AG04450 (cell line): ENCODE results near the gene TNFAIP2. TPM values are rescaled to one million over a fixed set of nuclear protein-coding genes. Genes with fewer than 3 reads are reported as not detected.

Source experiments
- CTCF ChIA-PET: fragments of 300-600, 350-600 bp; formaldehyde crosslinking; extraction: SDS; loops from one replicate; lab custom pipeline; 2022; ENCODE audit warnings: antibody characterized with exemption, inconsistent platforms; lab: Charles Lee
- POLR2A ChIA-PET: fragments of 350-600 bp; formaldehyde crosslinking; extraction: SDS; loops from one replicate; lab custom pipeline; 2021; ENCODE audit warnings: antibody characterized with exemption, inconsistent platforms; lab: Yijun Ruan, JAX
- DNase-seq: peaks from one replicate; pipeline ENCODE4 v3.0.0-alpha.2; 2011; ENCODE audit warnings: low read depth, low spot score
- H3K27ac ChIP-seq: one replicate; pipeline ENCODE4 v1.5.1; 2012; ENCODE audit warnings: low read depth, low read length, control low read depth
- H3K27me3 ChIP-seq: one replicate; pipeline ENCODE4 v1.6.0; 2012; ENCODE audit warnings: low read length; ENCODE audit not compliant: control insufficient read depth, insufficient read depth
- H3K4me3 ChIP-seq: 2 replicates; pipeline ENCODE4 v1.5.1; 2011; ENCODE audit warnings: mild to moderate bottlenecking, low read depth, low read length, control low read depth
- H3K9me3 ChIP-seq: 2 replicates; pipeline ENCODE4 v1.5.1; 2012; ENCODE audit warnings: low read length; ENCODE audit not compliant: control insufficient read depth, insufficient read depth
- CTCF ChIP-seq: IDR thresholded peaks from 2 replicates; pipeline ENCODE4 v1.5.1; 2011; ENCODE audit warnings: low read depth, low read length, control low read depth, inconsistent platforms
- polyA plus RNA-seq: library from polyadenylated mRNA; depleted of rRNA; stranded (reverse); fragments of >200 nt; gene quantifications from 2 replicates; pipeline ENCODE4 v1.2.3, GENCODE V29; 2011

TNFAIP2 gene
- polyA plus RNA-seq, 1 experiment: 15.3 TPM

DNA sequence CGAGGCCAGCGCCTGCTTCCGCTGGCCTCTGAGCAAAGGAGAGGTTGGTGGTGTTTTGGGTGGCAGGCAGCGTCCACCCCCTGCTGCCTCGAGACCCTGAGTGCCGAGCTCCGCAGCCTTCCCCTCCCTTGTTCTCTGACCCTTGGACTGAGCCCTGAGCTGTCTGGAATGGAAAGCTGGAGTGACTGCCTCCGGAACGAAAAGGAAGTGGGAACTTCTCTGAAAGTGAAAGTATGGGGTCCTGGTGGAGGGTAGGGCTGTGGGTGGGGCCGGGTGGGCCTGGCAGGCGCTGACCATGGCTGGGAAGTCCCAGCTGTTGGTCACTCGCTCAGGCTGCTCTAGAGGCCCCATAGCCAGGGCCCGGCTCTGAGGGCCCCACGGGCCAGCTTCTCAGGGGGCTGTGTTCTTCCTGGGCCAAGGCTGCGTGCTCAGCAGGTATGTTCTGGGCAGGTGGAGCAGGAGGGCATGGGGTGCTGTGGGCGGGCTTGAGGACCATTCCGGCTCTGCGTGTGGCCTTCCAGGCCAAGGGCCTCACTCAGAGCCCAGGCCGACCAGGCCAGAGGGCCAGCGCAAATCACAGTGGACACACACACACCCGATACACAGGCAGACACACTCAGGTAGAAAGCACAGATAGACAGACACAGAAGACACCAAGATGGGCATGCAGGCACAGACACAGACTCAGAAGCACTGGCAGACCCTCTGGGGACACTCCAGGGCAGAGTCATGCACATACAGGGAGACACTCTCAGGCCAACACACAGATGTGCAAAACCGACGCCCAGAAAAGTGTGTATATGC lies 28.7 kb upstream of the TNFAIP2 start, which contains the start of gene EXOC3L4:
TSS of gene EXOC3L4 (plus strand) at position 320 of the 804 bp plus-strand sequence. CDS start 5,495 bp downstream, outside the sequence.
- Histone ChIP-seq H3K9me3 (peaks cover 5% of the 10 kb centered on the region; the same call in 1 of the 2 replicates), H3K27me3 (peaks cover 20% of the 10 kb centered on the region), H3K27ac (no peak within 1 kb of the TSS), H3K4me3 (no peak within 1 kb of the TSS)
- ChIA-PET POLR2A (no interaction called here), CTCF (interaction anchor here (3.4 kb wide), 1 partner anchor 10 kb away, joined by 22 read pairs; no protein-coding TSS in a partner anchor)
- DNase-seq: no peak
- no peak for TF ChIP-seq CTCF

GRCh38 chr14:103095210-103095778 lies 28.0 kb upstream of the TNFAIP2 start:
- CTCF ChIA-PET: interaction anchor here (3.4 kb wide), 1 partner anchor 10 kb away, joined by 22 read pairs; no protein-coding TSS in a partner anchor
- Histone ChIP-seq H3K4me3 (no peak overlapping the region), H3K27ac (no peak overlapping the region), H3K9me3 (peaks cover 5% of the 10 kb centered on the region; the same call in 1 of the 2 replicates), H3K27me3 (peaks cover 20% of the 10 kb centered on the region)
- POLR2A ChIA-PET: no interaction called here
- TF ChIP-seq CTCF: no peak
- no peak for DNase-seq

GRCh38 chr14:103096387-103096786 lies 26.9 kb upstream of the TNFAIP2 start:
- POLR2A ChIA-PET: interaction anchor here (0.6 kb wide), 1 partner anchor 47 kb away, joined by 3 read pairs; no protein-coding TSS in a partner anchor

GRCh38 chr14:103097244-103097993 lies 25.8 kb upstream of the TNFAIP2 start:
- DNase-seq: no peak
- H3K4me3 ChIP-seq: no peak overlapping the region
- peaks cover 29% of the 10 kb centered on the region for H3K27me3 ChIP-seq
- H3K9me3 ChIP-seq: peaks cover 5% of the 10 kb centered on the region; the same call in 1 of the 2 replicates
- ChIA-PET CTCF (no interaction called here), POLR2A (no interaction called here)
- no peak for TF ChIP-seq CTCF
- H3K27ac ChIP-seq: no peak overlapping the region

More at GRCh38 chr14:103096387-103096786, 26.9 kb upstream of the TNFAIP2 start:
- no peak for DNase-seq
- no peak overlapping the region for H3K4me3 ChIP-seq
- peaks cover 5% of the 10 kb centered on the region; the same call in 1 of the 2 replicates for H3K9me3 ChIP-seq
- CTCF ChIA-PET: interaction anchor here (0.6 to 3.4 kb wide), 3 partner anchors 9 to 52 kb away, joined by 3 to 22 read pairs (median 4); no protein-coding TSS in a partner anchor
- TF ChIP-seq CTCF: no peak
- no peak overlapping the region for H3K27ac ChIP-seq
- peaks cover 21% of the 10 kb centered on the region for H3K27me3 ChIP-seq
